ENCODE measurements around the gene ANKH.

The ANKH gene

DNA sequence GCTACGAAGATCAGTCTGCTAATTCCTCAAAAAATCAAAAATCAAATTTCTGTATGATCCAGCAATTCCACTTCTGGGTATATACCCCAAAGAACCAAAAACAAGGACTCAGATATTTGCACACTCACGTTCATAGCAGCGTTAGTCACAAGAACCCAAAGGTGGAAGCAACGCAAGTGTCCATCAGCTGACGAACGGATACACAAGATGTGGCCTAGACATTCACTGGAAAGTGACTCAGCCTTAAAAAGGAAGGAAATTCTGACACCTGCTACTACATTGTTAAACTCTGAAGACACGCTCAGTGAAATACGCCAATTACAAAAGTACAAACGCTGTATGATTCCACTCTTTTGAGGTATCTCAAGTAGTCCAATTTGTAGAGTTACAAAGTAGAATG, 113.7 kb downstream of the ANKH start:
- no peak for DNase-seq

DNA sequence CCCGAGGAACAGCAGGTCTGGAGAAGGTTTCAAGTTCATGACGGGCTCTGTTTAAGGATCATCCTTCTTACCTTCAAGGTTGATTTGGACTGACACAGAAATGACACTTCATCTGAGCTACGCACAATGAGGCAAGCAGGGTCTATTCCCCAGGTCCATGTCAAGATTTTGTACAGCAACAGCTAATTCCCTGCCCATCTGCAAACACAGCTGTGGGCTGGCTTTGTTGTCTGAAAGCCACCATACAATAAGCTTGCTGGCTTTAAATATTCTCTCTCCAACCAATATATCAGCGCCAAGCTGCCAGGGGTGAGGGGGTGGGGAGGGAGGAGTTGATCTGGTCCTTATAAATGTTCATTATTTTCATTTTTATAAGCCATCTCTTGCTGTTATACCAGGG, 115.1 kb downstream of the ANKH start:
- DNase-seq, result no peak

GRCh38 chr5:14753947-14754346, 117.6 kb downstream of the ANKH start:
- DNase-seq, result peak; percentile 46 to 70

GRCh38 chr5:14753292-14753691, 118.3 kb downstream of the ANKH start:
- no peak for DNase-seq

DNA sequence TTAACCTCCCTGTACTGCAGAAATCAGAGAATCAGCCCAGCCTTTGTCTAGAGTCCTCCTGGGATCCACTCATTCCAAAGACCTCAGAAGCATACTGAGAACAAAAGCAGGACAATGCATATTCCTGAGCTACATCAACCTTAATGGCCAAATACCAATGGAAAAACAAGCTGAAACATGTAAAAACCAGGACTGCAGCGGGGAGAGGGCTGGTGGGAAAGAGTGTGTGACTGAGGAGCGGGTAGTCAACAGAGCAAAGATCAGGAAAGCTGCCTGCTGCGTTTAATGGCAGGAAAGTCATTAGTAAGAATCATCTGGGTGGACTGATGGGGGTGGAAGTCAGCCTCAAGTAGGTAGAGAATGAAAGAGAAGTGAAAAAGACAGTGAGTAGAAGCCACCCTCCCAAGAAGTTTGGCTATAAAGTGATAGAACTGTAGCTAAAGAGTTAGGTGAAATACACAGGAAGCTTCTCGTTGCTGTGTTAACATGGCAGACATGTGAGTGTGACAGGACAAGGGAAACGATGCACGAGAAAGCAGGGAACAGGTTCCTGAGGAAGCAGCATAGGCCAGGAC, 119.0 kb downstream of the ANKH start:
- no peak for DNase-seq

GRCh38 chr5:14750712-14751111, 120.9 kb downstream of the ANKH start:
- DNase-seq, result no peak

GRCh38 chr5:14749579-14750101, 121.9 kb downstream of the ANKH start:
- DNase-seq, result no peak

DNA sequence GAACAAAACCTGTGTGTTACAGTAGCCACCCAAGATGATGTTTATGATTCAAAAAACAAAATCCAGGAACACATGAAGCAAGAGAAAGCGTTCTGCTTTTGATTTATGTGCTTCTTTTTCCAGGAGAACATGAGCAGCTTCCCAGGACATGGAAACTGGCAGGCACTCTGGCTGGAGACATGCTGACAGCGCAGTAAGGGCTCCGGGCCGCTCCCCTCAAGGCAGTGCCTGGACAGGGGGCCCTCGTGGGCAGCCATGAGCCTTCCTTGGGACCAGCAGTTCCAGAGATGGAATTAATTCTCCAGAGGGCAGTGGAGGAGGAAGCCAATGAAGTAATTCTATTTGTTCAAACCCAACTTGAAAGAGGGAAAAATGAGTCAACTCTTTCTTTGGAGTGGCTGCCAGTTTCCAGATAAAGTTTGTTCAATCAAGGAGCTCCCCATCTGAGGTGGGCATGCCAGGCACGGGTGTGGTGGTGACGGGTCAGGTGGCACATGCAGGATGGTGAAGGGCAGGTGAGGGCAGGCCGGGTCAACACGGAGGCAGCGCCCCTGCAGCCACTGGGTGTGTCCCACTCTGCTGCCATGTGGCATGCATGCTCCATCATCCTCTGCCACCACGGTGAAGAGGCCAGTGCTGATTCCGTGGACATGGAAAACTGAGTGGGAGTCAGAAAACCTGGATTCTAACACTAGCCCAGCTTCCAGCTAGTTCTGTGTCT, 123.2 kb downstream of the ANKH start:
- DNase-seq, result no peak

DNA sequence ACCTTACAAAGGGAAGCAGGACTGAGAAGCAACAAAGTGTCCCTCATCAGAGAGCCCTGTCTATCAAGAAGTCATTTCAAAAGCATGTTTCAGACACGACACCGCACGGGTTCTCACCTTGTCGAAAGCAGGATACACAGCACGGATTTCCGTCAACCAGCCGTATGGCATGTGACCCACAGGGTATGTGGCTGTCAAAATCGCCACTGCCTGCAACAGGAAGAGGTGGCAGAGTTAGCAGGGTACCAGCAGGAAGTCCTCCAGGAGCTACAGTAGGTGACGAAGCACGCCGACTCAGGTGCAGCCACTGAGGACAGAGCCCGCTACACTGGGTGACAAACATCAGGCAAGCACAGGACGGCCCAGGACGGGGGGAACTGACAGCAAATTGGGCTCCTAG, 125.8 kb downstream of the ANKH start:
- DNase-seq, result no peak

DNA sequence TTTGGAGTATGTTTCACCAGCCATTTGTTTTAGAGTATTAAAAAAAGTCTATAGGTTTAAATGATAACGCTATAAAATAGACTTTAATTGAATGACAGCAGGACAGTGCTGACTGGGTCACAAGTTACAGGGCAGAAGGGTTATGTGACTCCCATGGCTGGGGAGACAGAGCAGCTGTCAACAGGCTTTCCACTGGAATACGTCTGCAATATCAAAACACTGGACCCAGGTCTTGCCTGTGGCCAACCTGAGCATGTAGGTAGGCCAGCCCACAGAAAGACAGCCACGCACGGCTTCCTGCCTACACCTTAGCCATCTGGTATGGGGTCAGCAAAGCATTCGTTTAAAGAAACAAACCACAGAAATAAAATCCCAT, 126.4 kb downstream of the ANKH start:
- no peak for DNase-seq

DNA sequence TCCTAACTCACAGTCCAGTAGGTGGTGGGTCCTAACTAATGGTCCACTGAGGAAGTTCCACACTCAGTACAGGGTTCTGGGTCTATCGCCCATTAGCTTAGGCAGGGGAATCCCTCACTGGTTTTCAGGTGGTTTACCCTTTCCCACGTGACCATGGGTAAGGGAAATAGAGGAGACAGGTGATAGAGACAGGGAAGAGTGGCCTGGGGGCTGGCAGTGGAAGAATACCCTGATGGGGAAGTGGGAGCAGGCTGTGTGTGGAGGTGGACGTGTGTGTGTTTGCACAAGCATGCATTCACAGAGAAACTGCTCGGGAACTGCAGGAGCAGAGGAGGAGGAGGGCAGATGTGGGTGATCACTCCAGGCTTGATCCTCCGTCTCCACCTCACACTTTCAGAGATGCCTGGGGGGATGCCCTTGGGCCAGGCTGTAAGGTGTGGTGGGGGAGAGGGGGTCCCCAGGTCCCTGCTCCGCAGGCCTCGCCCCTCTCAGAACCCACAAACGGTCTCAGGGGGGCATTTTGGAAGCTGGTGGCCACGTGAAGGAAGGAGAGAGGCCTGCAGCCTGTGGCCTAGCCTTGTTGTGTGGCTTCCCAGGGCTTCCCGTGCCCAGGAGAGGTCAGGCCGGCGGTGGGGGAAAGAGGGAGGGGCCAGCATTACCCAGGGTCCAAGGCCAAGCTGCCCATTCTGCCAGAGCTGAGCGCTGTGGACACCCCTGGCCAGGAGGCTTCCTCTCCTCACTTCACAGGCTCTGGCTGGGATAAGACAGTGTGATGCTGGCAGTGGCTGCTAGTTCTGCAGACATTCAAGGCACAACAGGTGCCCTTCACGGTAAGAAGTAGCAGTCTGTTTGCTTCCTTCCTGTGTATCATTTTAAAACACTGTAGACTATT, 127.0 kb downstream of the ANKH start:
- DNase-seq, result no peak

DNA sequence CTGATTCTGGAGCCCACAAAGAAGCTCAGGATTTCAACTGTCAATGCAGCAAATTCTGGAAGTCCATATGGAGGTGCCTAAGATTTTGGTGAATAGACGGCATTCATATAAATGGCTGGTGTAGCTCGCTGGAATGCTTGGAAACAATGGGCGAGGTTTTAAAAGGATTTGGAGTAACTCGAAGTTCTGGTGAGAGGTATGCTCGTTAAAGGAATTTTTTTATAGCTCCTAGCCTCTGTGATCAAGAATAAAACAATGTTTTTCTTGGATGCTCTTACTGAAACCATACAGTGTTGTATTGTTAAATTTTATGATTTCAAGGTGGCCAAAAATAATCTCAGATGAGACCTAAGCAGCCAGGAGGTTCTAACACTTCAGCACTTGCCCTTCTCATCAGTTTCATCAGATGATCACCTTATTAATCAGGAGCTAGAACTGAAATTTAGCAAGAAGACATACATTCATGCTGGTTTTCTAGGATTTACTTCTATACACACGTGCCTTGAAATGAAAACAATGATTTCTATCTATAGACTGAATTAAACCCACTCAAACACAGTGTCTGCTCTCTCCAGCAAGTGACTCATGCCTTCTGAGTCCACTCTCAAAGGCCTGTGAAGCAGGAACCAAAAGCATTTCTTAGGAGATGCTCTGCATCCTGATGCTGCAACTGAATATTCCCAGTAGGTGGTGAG, 127.8 kb downstream of the ANKH start:
- DNase-seq, result no peak

DNA sequence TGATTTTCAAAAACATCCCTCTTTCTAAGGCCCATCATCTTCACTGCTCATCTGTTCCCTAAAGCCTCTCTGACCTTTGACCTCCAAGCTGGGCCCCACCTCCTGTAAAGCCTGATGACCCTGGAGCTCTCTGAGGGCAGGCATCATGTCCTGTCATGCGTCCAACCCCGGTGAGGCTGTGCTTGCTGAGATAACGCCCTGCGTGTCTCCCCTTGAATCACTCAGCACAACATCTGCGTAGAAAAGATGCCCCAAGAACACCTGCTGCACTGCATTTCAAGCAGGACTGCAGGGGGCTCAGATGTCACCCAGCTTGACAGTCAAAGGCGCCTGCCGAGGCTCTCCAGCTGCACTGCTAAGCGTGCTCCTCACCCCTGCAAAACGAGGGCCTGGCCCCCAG, 129.1 kb downstream of the ANKH start:
- DNase-seq, result no peak

DNA sequence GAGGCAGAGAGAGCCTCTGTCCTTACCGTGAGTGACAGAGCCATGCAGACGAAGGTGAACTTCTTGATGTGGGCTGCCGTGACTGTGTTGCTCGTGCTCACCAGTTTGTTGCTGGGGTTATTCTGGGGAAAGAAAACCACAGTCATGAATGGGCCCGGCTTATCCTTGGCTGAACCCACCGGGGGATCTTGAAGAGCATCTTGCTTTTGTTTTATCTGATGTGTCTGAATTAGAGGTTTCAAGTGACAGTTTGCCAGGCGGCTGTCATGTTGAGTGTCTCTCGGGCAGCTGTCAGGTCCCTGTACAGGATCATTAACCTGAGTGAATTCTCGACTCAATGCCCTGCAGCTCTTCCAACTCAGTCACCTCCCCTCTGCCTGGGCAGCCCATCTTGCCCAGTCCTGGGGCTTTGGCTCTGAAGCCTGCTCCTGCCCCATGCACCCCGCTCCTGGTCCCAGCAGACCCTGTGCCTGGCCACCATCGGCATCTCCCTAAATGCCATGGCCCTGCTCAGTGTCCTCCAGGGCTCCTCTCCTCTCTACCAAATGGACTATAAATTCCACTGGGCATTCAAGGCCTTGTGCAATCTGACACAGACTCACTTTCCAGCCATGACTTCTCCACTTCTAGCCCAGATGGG, 129.7 kb downstream of the ANKH start:
- no peak for DNase-seq

GRCh38 chr5:14741131-14741530, 130.4 kb downstream of the ANKH start:
- DNase-seq, result no peak

DNA sequence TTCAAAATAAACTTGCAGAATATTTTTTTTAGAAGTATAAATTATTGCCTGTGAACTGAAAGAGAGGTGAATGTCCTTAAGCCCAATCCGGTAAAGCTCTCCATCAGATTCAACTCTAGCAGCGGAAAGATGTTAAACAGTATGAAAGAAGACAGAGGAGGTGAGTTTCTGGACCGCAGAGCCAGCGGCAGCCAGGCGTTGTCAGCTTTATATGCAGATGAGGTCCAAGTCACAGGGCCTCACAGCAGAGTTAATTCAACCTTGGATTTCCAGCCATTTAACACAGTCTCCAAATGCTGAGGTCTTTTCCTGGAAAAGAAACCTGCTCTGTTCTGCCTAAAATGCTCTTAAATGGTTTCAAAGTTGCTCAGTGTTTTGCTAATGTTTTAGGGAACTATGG, 131.6 kb downstream of the ANKH start:
- no peak for DNase-seq

DNA sequence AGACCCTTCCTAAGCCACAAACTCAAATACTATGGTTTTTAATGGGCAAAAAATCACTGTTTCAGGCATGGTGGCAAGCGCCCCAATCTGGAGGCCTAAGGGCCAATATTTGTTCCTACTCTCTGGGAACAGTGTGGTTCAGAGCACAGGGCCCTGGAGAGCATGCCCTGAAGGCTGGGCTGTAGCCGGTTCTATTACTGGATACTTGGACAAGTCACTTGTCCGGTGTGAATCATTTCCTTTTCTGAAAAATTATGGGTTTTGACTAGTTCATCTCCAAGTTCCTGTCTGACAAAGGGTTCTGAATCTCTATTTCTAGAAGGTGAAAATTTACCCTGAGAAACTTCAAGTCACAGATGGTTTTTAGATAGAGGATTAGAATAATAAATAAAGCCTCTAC, 132.0 kb downstream of the ANKH start:
- DNase-seq, result no peak

DNA sequence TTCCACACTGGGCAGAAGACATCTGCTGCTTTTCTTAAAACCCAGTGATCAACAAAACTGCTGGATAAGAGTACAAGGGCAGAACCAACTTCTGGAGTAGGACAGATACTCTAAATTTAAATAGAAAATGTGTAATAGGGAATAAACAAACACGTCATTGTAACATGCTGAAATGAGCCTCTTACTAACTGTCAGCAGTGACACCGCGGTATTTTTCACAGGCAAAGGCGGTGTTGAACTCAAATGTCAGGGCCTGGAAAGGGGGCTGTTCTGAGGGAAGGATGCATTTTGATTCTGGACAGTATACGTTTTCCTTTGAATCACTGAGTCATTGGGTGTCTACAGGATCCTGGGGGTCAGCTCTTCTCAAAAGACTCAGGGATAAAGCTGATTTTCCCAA, 133.5 kb downstream of the ANKH start:
- DNase-seq, result no peak

- DNase-seq, result no peak
Observed at GRCh38 chr5:14737291-14737690, 134.3 kb downstream of the ANKH start.

DNA sequence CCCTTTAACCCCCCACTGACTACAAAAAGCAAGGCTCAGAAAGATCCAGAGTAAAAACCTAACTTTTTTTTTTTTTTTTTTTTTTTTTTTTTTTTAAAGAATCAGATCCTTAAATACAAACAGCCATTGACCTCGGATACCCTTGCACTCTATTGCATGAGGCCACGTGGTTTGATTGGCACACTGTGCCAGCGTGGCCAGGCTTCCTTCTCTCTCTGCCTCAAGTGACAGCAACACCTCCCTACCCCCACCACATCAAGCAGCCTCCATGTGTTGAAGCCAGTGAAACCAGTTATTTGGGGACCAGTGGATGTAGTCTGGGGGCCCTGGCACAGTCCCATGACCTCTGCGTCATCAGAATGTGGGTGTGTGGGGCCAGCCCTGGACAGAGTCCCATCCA, 135.6 kb downstream of the ANKH start:
- DNase-seq, result peak in 1 of 2 experiments; percentile 63

DNA sequence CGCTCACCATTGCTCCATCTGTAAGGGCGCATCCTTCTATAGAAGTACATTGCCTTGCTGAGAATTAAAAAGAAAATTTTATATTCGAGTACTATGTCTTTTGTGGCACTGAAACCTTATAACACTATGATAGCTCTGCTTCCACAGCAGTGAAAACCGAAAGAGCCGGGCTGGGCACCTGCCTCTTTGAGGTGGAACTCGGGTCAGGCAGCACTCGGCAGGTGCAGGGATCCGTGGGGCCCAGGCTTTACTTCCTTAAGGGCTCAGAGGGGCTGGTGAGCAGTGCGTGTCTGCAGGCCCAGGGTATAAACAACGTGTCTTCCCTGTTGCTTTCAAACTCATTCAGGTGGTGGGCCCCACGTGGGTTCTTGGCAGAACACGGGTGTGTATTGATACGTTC, 137.2 kb downstream of the ANKH start:
- DNase-seq, result no peak

GRCh38 chr5:14733661-14734060, 137.9 kb downstream of the ANKH start:
- DNase-seq, result no peak

DNA sequence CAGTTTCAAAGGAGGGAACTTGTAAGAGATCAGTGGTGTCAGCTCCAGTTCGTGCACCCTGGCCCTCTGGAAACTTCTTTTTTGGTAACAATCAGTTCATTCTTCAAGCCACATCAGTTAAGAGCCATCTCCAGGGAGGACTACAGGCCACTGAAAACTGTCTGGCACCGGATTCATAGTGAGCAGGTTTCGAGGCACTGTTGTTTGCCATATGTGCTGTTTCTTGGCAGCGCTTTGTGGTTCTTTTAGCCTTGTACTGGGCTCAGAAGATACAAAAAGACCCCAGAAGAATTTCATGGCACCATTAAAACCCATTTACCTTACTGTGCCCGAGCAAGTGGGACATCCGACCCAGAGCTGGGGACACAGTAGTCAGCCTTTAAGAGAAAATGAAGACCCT, 138.6 kb downstream of the ANKH start:
- DNase-seq, result peak; percentile 25 to 59

All from NCI-H446 (cell line).